DND-41 (cell line): ENCODE results near the gene CATSPER3.

ENCODE experiments used
- ATAC-seq: fragments of 200-7000 bp; cut with Tn5 transposase; 3 replicates; pipeline ENCODE4 v1.9.1; 2021; ENCODE audit warnings: low read depth; ENCODE audit not compliant: insufficient read depth
- DNase-seq: peaks from one replicate; pipeline ENCODE4 v3.0.0-alpha.2; 2020
- H2AFZ ChIP-seq: 2 replicates; pipeline ENCODE4 v1.6.0; 2012; ENCODE audit warnings: low read depth, low read length
- H3K27ac ChIP-seq: 2 replicates; pipeline ENCODE4 v1.5.1; 2012; ENCODE audit warnings: low read length, inconsistent platforms
- H3K27me3 ChIP-seq: fragments of 200-600 bp; sonication (generic); 2 replicates; pipeline ENCODE4 v1.6.0; 2012; ENCODE audit warnings: low read length, mild to moderate bottlenecking, inconsistent platforms; ENCODE audit not compliant: insufficient read depth, poor library complexity
- H3K36me3 ChIP-seq: 2 replicates; pipeline ENCODE4 v1.5.1; 2012; ENCODE audit warnings: low read length, inconsistent platforms; ENCODE audit not compliant: insufficient read depth
- H3K4me1 ChIP-seq: 2 replicates; pipeline ENCODE4 v1.5.1; 2012; ENCODE audit warnings: mild to moderate bottlenecking, low read length; ENCODE audit not compliant: insufficient read depth
- H3K4me2 ChIP-seq: 2 replicates; pipeline ENCODE4 v1.6.0; 2012; ENCODE audit warnings: mild to moderate bottlenecking, moderate library complexity, low read length, inconsistent platforms; ENCODE audit not compliant: insufficient read depth
- H3K4me3 ChIP-seq, 2 experiments: fragments of 200-600 bp in 1 of 2; shearing (Covaris generic) in 1 of 2; 2 replicates each; pipeline ENCODE4 v1.5.1; 2012 to 2016; ENCODE audit warnings: inconsistent platforms in 2 of 2, low read length in 2 of 2, mild to moderate bottlenecking in 2 of 2, low read depth in 1 of 2, moderate library complexity in 1 of 2
- H3K79me2 ChIP-seq: 2 replicates; pipeline ENCODE4 v1.6.0; 2012; ENCODE audit warnings: low read length, inconsistent platforms; ENCODE audit not compliant: insufficient read depth
- H3K9ac ChIP-seq: 2 replicates; pipeline ENCODE4 v1.6.0; 2012; ENCODE audit warnings: low read depth, mild to moderate bottlenecking, inconsistent platforms, low read length, moderate library complexity
- H3K9me3 ChIP-seq: 2 replicates; pipeline ENCODE4 v1.5.1; 2012; ENCODE audit warnings: low read length, moderate library complexity, mild to moderate bottlenecking, inconsistent platforms; ENCODE audit not compliant: insufficient read depth, severe bottlenecking
- H4K20me1 ChIP-seq: 2 replicates; pipeline ENCODE4 v1.6.0; 2012; ENCODE audit warnings: low read length; ENCODE audit not compliant: insufficient read depth
- CTCF ChIP-seq: IDR thresholded peaks from 2 replicates; pipeline ENCODE4 v1.5.1; 2012; ENCODE audit warnings: borderline replicate concordance, low read length, moderate library complexity, mild to moderate bottlenecking; ENCODE audit not compliant: poor library complexity, severe bottlenecking; ENCODE audit errors: extremely low read depth
- EZH2 ChIP-seq: IDR thresholded peaks from 3 replicates; pipeline ENCODE4 v1.6.1; 2012; ENCODE audit warnings: borderline replicate concordance, low read depth, mild to moderate bottlenecking, moderate library complexity, low read length, inconsistent platforms; ENCODE audit not compliant: severe bottlenecking

CATSPER3 gene

GRCh38 chr5:135053989-135054388 lies 86.3 kb downstream of the CATSPER3 start:
- no peaks in the 10 kb centered on the region for H3K36me3 ChIP-seq
- no peak overlapping the region for H3K9ac ChIP-seq
- peaks cover 6% of the 10 kb centered on the region for H3K4me1 ChIP-seq
- no peak for DNase-seq
- no peak overlapping the region for H2AFZ ChIP-seq
- H4K20me1 ChIP-seq: no peaks in the 10 kb centered on the region
- H3K4me2 ChIP-seq: no peak overlapping the region
- no peaks in the 10 kb centered on the region for H3K27me3 ChIP-seq
- no peaks in the 10 kb centered on the region for H3K9me3 ChIP-seq
- ATAC-seq: no peak
- no peak overlapping the region for H3K27ac ChIP-seq
- no peaks in the 10 kb centered on the region for H3K79me2 ChIP-seq
- no peak overlapping the region for H3K4me3 ChIP-seq
- TF ChIP-seq EZH2 (no peak), CTCF (no peak)

DNA sequence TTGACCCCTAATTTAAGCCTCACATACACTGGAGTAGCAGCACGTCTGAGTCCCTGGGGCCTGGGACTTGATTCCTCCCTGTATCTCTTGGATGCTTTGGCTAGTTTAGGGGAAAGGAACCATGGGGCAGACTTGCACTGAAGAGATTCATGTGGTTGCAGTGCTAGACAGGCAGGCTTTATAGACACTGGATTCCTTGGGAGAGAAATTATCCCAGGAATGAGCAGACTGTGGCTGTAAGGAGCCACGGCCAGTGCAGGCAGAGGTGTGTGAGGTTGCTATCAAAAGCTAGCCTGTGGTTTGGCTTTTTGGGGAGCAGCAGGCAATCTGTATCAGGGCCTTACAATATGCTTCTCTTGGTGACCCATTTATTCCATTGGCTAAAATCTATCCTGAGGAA lies 86.8 kb downstream of the CATSPER3 start:
- Histone ChIP-seq H3K9ac (no peak overlapping the region), H3K79me2 (no peaks in the 10 kb centered on the region), H3K27me3 (no peaks in the 10 kb centered on the region), H4K20me1 (no peaks in the 10 kb centered on the region), H3K27ac (no peak overlapping the region), H3K4me1 (peaks cover 6% of the 10 kb centered on the region), H3K9me3 (no peaks in the 10 kb centered on the region), H3K4me2 (no peak overlapping the region), H2AFZ (no peak overlapping the region), H3K4me3 (no peak overlapping the region), H3K36me3 (no peaks in the 10 kb centered on the region)
- no peak for DNase-seq
- no peak for TF ChIP-seq CTCF
- no peak for TF ChIP-seq EZH2
- ATAC-seq: no peak

GRCh38 chr5:135055396-135055795 lies 87.7 kb downstream of the CATSPER3 start:
- Histone ChIP-seq H3K36me3 (no peaks in the 10 kb centered on the region), H3K9me3 (no peaks in the 10 kb centered on the region), H3K4me2 (no peak overlapping the region), H2AFZ (no peak overlapping the region), H4K20me1 (no peaks in the 10 kb centered on the region), H3K4me3 (no peak overlapping the region), H3K9ac (no peak overlapping the region), H3K27ac (no peak overlapping the region), H3K27me3 (no peaks in the 10 kb centered on the region), H3K4me1 (peaks cover 6% of the 10 kb centered on the region), H3K79me2 (no peaks in the 10 kb centered on the region)
- ATAC-seq (no peak), DNase-seq (no peak)
- TF ChIP-seq CTCF (no peak), EZH2 (no peak)
